Tibial artery (tissue), 4 donors: ENCODE results near the gene CDC26.
"Not testable (repeated sequence)": the region's sequence is repeated elsewhere in the genome, so short reads cannot be mapped to it uniquely, and the experiment has no call there.

Experiments used
- DNase-seq, 2 donors: peaks; one replicate each; pipeline ENCODE4 v3.0.0-alpha.2; 2019
- H3K27ac ChIP-seq, 2 donors: fragments of 200-600 bp; sonication (generic) in 1 of 2; 1 replicate in 1 of 2; 2 replicates in 1 of 2; pipeline ENCODE4 v1.5.1; 2018 to 2019; ENCODE audit warnings: mild to moderate bottlenecking in 1 of 2
- H3K27me3 ChIP-seq, 2 donors: fragments of 200-600 bp; sonication (generic) in 1 of 2; one replicate each; pipeline versions ENCODE4 v1.5.1 to v1.6.0; 2016 to 2019
- H3K36me3 ChIP-seq, 3 donors: fragments of 200-600 bp; sonication (generic) in 2 of 3; one replicate each; pipeline ENCODE4 v1.5.1; 2016 to 2019; ENCODE audit warnings: mild to moderate bottlenecking in 2 of 3
- H3K4me1 ChIP-seq, 4 donors: fragments of 200-600 bp; sonication (generic) in 2 of 4; 1 replicate in 3 of 4; 2 replicates in 1 of 4; pipeline ENCODE4 v1.5.1; 2016 to 2019
- H3K4me3 ChIP-seq, 2 donors: fragments of 200-600 bp; sonication (generic) in 1 of 2; 1 replicate in 1 of 2; 2 replicates in 1 of 2; pipeline ENCODE4 v1.5.1; 2018 to 2019; ENCODE audit warnings: mild to moderate bottlenecking in 2 of 2
- H3K9me3 ChIP-seq, 3 donors: fragments of 200-600 bp; sonication (generic) in 1 of 3; one replicate each; pipeline ENCODE4 v1.5.1; 2016 to 2019
- CTCF ChIP-seq, 2 experiments: fragments of 200-600 bp in 1 of 2; fragments of 450-650 bp in 1 of 2; IDR thresholded peaks; one replicate each; pipeline ENCODE4 v1.5.1; 2017 to 2019; ENCODE audit warnings: antibody characterized with exemption in 2 of 2, mild to moderate bottlenecking in 1 of 2, moderate library complexity in 1 of 2
- intact Hi-C: fragments of 100-400 bp; cut with DNase I; formaldehyde crosslinking; loops from one replicate; pipeline ENCODE4 v1.15.0; 2023; ENCODE audit warnings: low total_unique reads

CDC26 gene

GRCh38 chr9:113250807-113251206 is 24.6 kb downstream of the CDC26 start:
- no peak for TF ChIP-seq CTCF (IDR thresholded peaks at IDR 0.05)
- Histone ChIP-seq H3K4me3 (no peak overlapping the region), H3K36me3 (peaks cover 0 to 3% (median 0%) of the 10 kb centered on the region in 3 donors), H3K27me3 (no peaks in the 10 kb centered on the region), H3K4me1 (no peaks in the 10 kb centered on the region), H3K9me3 (no peaks in the 10 kb centered on the region), H3K27ac (no peak overlapping the region)
- intact Hi-C loops = no loop called here
- DNase-seq = no peak

GRCh38 chr9:113249661-113250060 is 25.7 kb downstream of the CDC26 start:
- DNase-seq, intact Hi-C loops, H3K27ac ChIP-seq, H3K27me3 ChIP-seq, H3K9me3 ChIP-seq, H3K36me3 ChIP-seq, H3K4me1 ChIP-seq, H3K4me3 ChIP-seq: not testable (repeated sequence)

GRCh38 chr9:113247640-113248039 is 27.7 kb downstream of the CDC26 start:
- intact Hi-C loops = no loop called here
- H3K27ac ChIP-seq = no peak overlapping the region
- no peak overlapping the region for H3K4me3 ChIP-seq
- TF ChIP-seq CTCF (IDR thresholded peaks at IDR 0.05) = no peak
- peaks cover 0 to 3% (median 0%) of the 10 kb centered on the region in 3 donors for H3K36me3 ChIP-seq
- no peaks in the 10 kb centered on the region for H3K4me1 ChIP-seq
- no peak for DNase-seq
- no peaks in the 10 kb centered on the region for H3K27me3 ChIP-seq
- no peaks in the 10 kb centered on the region for H3K9me3 ChIP-seq

- Histone ChIP-seq H3K4me3 (no peak overlapping the region), H3K27ac (no peak overlapping the region), H3K36me3 (peaks cover 0 to 3% (median 0%) of the 10 kb centered on the region in 3 donors), H3K27me3 (no peaks in the 10 kb centered on the region), H3K4me1 (no peaks in the 10 kb centered on the region), H3K9me3 (no peaks in the 10 kb centered on the region)
- intact Hi-C loops = no loop called here
- no peak for TF ChIP-seq CTCF (IDR thresholded peaks at IDR 0.05)
- no peak for DNase-seq
These were observed 28.4 kb downstream of the CDC26 start for GRCh38 chr9:113246928-113247327.

- no peak overlapping the region for H3K27ac ChIP-seq
- no peak for TF ChIP-seq CTCF (IDR thresholded peaks at IDR 0.05)
- H3K4me3 ChIP-seq = no peak overlapping the region
- intact Hi-C loops = no loop called here
- DNase-seq = no peak
- H3K36me3 ChIP-seq = peaks cover 0 to 3% (median 0%) of the 10 kb centered on the region in 3 donors
- H3K9me3 ChIP-seq = no peaks in the 10 kb centered on the region
- H3K27me3 ChIP-seq = no peaks in the 10 kb centered on the region
- H3K4me1 ChIP-seq = no peaks in the 10 kb centered on the region
These were observed 29.5 kb downstream of the CDC26 start for GRCh38 chr9:113245894-113246293.

DNA sequence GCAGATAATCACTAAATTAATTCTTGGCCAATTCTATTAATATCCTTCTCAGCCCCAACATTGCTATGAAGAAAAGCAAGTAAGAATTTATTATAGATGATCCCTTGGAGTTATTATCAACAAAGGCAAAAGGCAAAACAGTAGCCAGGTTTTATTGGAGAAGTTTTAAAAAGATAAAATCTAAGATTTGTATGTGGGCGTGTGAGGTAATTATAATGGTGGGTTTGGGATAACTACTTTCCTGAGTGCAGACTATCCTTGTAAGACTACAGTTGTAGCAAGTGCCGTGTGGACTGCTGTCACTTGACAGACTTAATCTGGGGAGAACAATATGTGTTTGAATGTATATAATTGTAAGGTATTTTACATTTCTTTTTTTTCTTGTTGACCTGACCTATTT is 30.8 kb downstream of the CDC26 start:
- H3K4me1 ChIP-seq = no peaks in the 10 kb centered on the region
- H3K36me3 ChIP-seq = no peaks in the 10 kb centered on the region
- intact Hi-C loops = no loop called here
- H3K27ac ChIP-seq = no peak overlapping the region
- no peaks in the 10 kb centered on the region for H3K9me3 ChIP-seq
- DNase-seq = no peak
- TF ChIP-seq CTCF (IDR thresholded peaks at IDR 0.05) = no peak
- H3K27me3 ChIP-seq = no peaks in the 10 kb centered on the region
- H3K4me3 ChIP-seq = no peak overlapping the region
